Lung (tissue), 16 donors: ENCODE results near the gene CAPSL. TPM values are rescaled to one million over a fixed set of nuclear protein-coding genes. Genes with fewer than 3 reads are reported as not detected.
"Not testable (repeated sequence)": the region's sequence is repeated elsewhere in the genome, so short reads cannot be mapped to it uniquely, and the experiment has no call there.

Experiments used
- ATAC-seq: fragments of 200-7000 bp; cut with Tn5 transposase; one replicate; pipeline ENCODE4 v1.9.1; 2020; ENCODE audit warnings: moderate number of reproducible peaks; ENCODE audit not compliant: insufficient read depth, low FRiP score
- DNase-seq, 3 donors: peaks; one replicate each; pipeline ENCODE4 v3.0.0-alpha.2; 2013 to 2017
- H3K27ac ChIP-seq, 2 donors: one replicate each; pipeline ENCODE4 v1.5.1; 2013; ENCODE audit warnings: mild to moderate bottlenecking in 2 of 2, moderate library complexity in 2 of 2, control low read depth in 1 of 2, inconsistent platforms in 1 of 2, low read depth in 1 of 2, low read length in 1 of 2
- H3K27me3 ChIP-seq, 3 donors: one replicate each; pipeline ENCODE4 v1.5.1; 2013; ENCODE audit warnings: low read length in 2 of 3; ENCODE audit not compliant: control insufficient read depth in 3 of 3, insufficient read depth in 3 of 3
- H3K36me3 ChIP-seq, 4 donors: one replicate each; pipeline ENCODE4 v1.5.1; 2013; ENCODE audit warnings: low read length in 4 of 4, mild to moderate bottlenecking in 1 of 4, moderate library complexity in 1 of 4; ENCODE audit not compliant: control insufficient read depth in 4 of 4, insufficient read depth in 4 of 4
- H3K4me1 ChIP-seq, 5 donors: one replicate each; pipeline ENCODE4 v1.5.1; 2013; ENCODE audit warnings: low read length in 5 of 5, mild to moderate bottlenecking in 2 of 5, moderate library complexity in 1 of 5; ENCODE audit not compliant: control insufficient read depth in 5 of 5, insufficient read depth in 5 of 5
- H3K4me3 ChIP-seq: one replicate; pipeline ENCODE4 v1.5.1; 2013; ENCODE audit warnings: mild to moderate bottlenecking, control low read depth, moderate library complexity
- H3K9ac ChIP-seq, 2 donors: one replicate each; pipeline ENCODE4 v1.5.1; 2013; ENCODE audit warnings: low read length in 2 of 2, control low read depth in 1 of 2; ENCODE audit not compliant: insufficient read depth in 1 of 2
- H3K9me3 ChIP-seq, 4 donors: one replicate each; pipeline ENCODE4 v1.5.1; 2013; ENCODE audit warnings: low read length in 3 of 4, mild to moderate bottlenecking in 1 of 4, moderate library complexity in 1 of 4; ENCODE audit not compliant: control insufficient read depth in 4 of 4, insufficient read depth in 3 of 4
- CTCF ChIP-seq: IDR thresholded peaks from 2 replicates; pipeline ENCODE4 v1.5.1; 2012; ENCODE audit warnings: mild to moderate bottlenecking; ENCODE audit errors: control extremely low read depth, extremely low read depth
- WGBS, 2 donors: extraction: QIAGEN DNeasy Blood & Tissue Kit; methylation state at CpG; one replicate each; pipeline ENCODE4 v1.1.7; 2013; 5-methylcytosine and 5-hydroxymethylcytosine counted together
- long read RNA-seq, 5 donors: transcript quantifications; one replicate each; lab custom pipeline, GENCODE V29; 2026
- polyA plus RNA-seq, 2 donors: library from polyadenylated mRNA; stranded (reverse); fragments of 200-250 nt; gene quantifications; one replicate each; pipeline ENCODE4 v1.2.1, GENCODE V29; 2013
- total RNA-seq, 2 donors: library from RNA; depleted of rRNA in 1 of 2; stranded (reverse); fragments of >200 nt in 1 of 2; gene quantifications; one replicate each; pipeline ENCODE4 v1.2.1, GENCODE V29; 2014 to 2021
- donor health status: control.
- donor health status: control.
- donor health status: Bipolar disorder and iron deficiency.
- donor health status: healthy.
- donor health status: DM: yes; HTN: yes; CAD: no.

Gene CAPSL
- 10 to 100 TPM; 24.0 to 37.9 TPM for total RNA-seq
- 10 to 100 TPM; 15.9 to 18.4 TPM for polyA plus RNA-seq
- long read RNA-seq, donor 1, transcript CAPSL-201 (5 exons, 969 nt), result major isoform, 5 of 5 reads
- long read RNA-seq, donor 1, partial matches to known transcripts, result 0 of 5 reads
- long read RNA-seq, donor 1, other reads (novel, unspliced or antisense), result 0 of 5 reads
- long read RNA-seq, donor 2, partial matches to known transcripts, result 0 of 2 reads
- long read RNA-seq, donor 2, other reads (novel, unspliced or antisense), result 0 of 2 reads
- long read RNA-seq, donor 3, partial matches to known transcripts, result 0 of 3 reads
- long read RNA-seq, donor 3, other reads (novel, unspliced or antisense), result 0 of 3 reads
- long read RNA-seq, donor 4, result 0 reads
- long read RNA-seq, donor 5, transcript CAPSL-201 (5 exons, 969 nt), result major isoform, 10 of 10 reads
- long read RNA-seq, donor 5, partial matches to known transcripts, result 0 of 10 reads
- long read RNA-seq, donor 5, other reads (novel, unspliced or antisense), result 0 of 10 reads

GRCh38 chr5:35938568-35939227 is at the start of gene CAPSL:
CAPSL (minus strand) TSS chr5:35938622; CDS start chr5:35921120, 17,502 bp downstream.
- no peak for ATAC-seq
- Histone ChIP-seq H3K27me3 (no peaks in the 10 kb centered on the region), H3K9me3 (no peaks in the 10 kb centered on the region), H3K9ac (no peak within 1 kb of the TSS), H3K4me3 (no peak within 1 kb of the TSS), H3K36me3 (no peaks in the 10 kb centered on the region), H3K27ac (no peak within 1 kb of the TSS), H3K4me1 (peaks cover 0 to 9% (median 0%) of the 10 kb centered on the region in 5 donors)
- DNase-seq, result peak; percentile 94 to 99 (median 97)
- TF ChIP-seq CTCF, result no peak
- 50 to 60% methylated on average over 2 of the region's 2 CpGs for WGBS, 2 donors

GRCh38 chr5:35987776-35988175 is 49.4 kb upstream of the CAPSL start:
- no peak overlapping the region for H3K4me3 ChIP-seq
- DNase-seq, result no peak

DNA sequence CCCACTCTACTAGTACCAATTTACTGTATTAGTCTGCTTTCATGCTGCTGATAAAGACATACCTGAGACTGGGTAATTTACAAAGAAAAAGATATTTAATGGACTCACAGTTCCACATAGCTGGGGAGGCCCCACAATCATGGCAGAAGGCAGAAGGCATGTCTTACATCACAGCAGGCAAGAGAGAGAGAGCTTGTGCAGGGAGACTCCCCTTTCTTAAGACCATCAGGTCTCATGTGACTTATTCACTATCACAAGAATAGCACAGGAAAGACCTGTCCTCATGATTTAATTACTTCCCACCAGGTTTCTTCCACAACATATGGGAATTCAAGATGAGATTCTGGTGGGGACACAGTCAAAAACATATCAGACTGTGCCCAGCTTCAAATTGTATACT is 41.3 kb upstream of the CAPSL start:
- Histone ChIP-seq H3K27me3 (no peaks in the 10 kb centered on the region), H3K9ac (no peak overlapping the region), H3K9me3 (peaks cover 0 to 9% (median 3%) of the 10 kb centered on the region in 4 donors), H3K4me1 (no peaks in the 10 kb centered on the region), H3K36me3 (no peaks in the 10 kb centered on the region), H3K4me3 (no peak overlapping the region), H3K27ac (no peak overlapping the region)
- TF ChIP-seq CTCF, result no peak
- no peak for ATAC-seq
- no peak for DNase-seq

More at GRCh38 chr5:35987776-35988175, 49.4 kb upstream of the CAPSL start:
- H3K9me3 ChIP-seq, result peaks cover 0 to under 1% (median 0%) of the 10 kb centered on the region in 4 donors
- 56 to 69% methylated on average over 3 of the region's 3 CpGs for WGBS, 2 donors
- H3K36me3 ChIP-seq, result no peaks in the 10 kb centered on the region
- no peak for ATAC-seq
- H3K27me3 ChIP-seq, result peaks cover 6 to 7% (median 6%) of the 10 kb centered on the region in 3 donors
- no peak for TF ChIP-seq CTCF
- H3K27ac ChIP-seq, result no peak overlapping the region
- H3K4me1 ChIP-seq, result peaks cover 0 to 8% (median 0%) of the 10 kb centered on the region in 5 donors
- no peak overlapping the region for H3K9ac ChIP-seq

GRCh38 chr5:35976859-35977258 is 38.4 kb upstream of the CAPSL start:
- not testable (repeated sequence) for DNase-seq, ATAC-seq, H3K27ac ChIP-seq, H3K9ac ChIP-seq, H3K4me3 ChIP-seq, H3K27me3 ChIP-seq, H3K9me3 ChIP-seq, H3K4me1 ChIP-seq, H3K36me3 ChIP-seq
- WGBS, 2 donors, result 67 to 79% methylated on average over 3 of the region's 3 CpGs
